NK-92 (cell line): Measurements from ENCODE around the gene ACSF3.

Experiments used
- DNase-seq: peaks from one replicate; lab custom pipeline; 2025; ENCODE audit not compliant: unreplicated experiment; lab: John Stamatoyannopoulos, UW

ACSF3 gene

DNA sequence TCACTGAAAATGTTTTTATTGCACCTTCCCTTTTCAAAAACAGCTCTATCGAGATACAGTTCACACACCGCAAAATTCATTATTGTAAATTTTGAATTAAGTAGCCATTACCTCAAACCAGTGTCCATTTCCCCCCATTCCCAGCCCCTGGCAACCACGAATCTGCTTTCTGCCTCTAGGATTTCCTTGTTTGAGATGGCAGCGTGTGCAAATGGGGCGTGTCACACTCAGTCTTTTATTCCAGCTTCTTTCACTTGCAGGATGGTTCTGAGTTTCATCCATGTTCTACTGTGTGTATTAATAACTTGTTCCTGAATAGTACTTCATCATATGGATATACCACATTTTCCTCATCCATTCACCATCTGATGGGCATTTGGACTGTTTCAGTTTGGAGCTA lies 14.8 kb downstream of the ACSF3 start:
- no peak for DNase-seq

DNA sequence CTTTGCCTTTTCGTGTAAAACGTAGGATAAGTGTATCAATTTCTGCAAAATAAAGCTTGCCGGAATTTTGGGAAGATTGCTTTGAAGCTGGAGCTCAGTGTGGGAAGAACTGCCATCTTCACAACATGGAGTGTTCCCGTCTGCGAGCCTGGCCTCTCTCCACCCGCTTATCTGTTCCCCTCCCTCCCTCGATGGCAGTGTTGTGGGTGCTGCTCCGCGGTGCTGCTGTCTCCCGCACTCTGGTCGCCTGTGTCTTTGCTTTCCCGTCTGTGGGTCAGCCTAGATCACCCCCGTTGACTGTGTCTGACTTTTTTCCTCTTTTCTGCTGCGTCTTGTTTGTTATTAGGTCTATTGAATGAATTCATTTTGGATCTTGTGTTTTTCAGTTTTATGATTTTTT lies 17.0 kb downstream of the ACSF3 start:
- DNase-seq = no peak

DNA sequence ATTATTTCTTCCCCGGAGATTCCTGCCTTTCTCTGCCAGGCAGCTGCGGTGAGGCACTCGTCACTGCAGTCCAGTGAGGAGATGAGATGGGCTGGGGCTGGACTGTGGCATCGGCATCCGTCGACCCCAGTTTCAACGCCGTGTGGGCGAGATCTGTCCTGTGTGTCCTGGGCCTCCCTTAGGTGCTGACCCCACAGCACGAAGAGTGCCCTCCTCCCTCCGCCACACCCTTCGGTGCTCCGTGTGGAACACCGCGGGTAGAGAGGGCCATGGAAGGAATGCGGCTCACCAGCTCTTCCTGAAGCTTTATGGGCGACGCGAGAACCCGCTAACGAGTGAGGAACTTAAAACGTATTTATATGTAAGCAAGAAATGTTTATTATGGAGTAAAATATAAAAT lies 17.6 kb downstream of the ACSF3 start:
- no peak for DNase-seq

DNA sequence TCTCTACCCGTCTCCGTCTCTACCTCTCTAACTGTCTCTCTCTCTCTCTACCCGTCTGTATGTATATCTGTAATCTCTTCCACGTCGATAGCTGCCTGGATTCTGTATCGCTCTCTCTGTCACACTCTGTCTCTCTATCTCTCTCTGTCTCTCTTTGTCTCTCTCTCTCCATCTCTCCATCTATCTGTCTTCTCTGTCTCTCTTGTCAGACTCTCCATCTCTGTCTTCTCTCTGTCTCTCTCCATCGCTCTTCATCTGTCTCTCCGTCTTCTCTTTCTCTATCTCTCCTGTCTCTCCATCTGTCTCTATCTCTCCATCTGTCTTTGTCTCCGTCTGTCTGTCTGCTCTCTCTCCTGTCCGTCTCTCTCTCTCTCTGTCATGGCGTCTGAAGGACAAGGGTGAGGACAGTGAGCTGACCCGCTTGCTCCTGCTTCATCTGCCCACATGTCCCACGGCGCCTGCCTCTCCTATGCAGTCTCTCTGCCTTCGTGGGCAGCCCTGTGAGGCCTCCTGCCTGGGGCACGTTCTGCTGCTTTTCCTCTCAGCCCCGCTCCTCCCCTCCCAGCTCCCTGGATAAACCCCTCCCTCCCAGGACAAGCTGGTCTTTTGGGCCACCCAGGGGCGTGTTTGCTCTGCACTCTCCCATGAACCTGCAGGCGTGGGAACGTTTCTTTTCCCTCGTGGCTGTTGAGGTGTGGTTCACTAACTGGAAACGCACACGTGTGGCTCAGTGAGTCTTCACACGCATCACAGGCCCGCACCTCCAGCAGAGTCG lies 18.9 kb downstream of the ACSF3 start:
- no peak for DNase-seq

DNA sequence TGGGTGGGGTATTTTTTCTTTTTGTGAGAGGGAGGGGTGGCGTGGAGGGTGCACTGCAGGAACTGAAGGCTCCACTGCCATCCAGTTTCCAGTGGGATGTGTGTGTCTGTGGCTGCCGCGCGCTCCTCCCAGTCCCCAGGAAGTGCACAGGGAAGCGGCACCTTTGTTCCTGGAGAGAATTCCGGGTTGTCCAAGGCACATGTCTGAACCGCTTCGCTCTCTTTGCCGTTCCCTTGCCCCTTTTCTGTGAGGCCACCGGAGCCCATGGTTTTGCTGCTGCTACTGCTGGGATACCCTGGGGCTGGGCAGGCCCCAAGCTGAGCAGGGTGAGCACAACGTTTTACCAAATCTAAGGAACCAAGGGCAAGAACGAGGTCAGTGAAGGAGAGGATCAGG lies 19.5 kb downstream of the ACSF3 start:
- no peak for DNase-seq

DNA sequence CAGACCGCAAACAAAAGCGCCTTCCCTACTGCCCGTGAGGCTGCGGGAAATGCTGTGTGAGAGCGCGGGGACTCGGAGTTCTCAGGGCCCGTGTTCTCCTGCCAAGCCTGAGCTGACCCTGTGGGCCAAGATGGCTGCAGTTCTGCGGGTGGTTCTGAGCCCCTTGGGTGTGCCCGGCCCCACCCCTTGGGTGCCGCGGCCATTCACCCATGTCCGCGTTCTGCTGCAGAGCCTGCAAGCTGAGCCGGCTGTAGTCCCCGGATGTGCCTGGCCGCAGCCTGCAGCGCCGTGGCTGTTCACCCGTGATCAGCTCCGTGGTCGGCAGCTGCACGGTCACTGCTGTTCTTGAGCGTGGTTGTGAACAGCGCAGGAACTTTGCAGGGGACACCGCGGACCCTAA lies 20.0 kb downstream of the ACSF3 start:
- DNase-seq = no peak

DNA sequence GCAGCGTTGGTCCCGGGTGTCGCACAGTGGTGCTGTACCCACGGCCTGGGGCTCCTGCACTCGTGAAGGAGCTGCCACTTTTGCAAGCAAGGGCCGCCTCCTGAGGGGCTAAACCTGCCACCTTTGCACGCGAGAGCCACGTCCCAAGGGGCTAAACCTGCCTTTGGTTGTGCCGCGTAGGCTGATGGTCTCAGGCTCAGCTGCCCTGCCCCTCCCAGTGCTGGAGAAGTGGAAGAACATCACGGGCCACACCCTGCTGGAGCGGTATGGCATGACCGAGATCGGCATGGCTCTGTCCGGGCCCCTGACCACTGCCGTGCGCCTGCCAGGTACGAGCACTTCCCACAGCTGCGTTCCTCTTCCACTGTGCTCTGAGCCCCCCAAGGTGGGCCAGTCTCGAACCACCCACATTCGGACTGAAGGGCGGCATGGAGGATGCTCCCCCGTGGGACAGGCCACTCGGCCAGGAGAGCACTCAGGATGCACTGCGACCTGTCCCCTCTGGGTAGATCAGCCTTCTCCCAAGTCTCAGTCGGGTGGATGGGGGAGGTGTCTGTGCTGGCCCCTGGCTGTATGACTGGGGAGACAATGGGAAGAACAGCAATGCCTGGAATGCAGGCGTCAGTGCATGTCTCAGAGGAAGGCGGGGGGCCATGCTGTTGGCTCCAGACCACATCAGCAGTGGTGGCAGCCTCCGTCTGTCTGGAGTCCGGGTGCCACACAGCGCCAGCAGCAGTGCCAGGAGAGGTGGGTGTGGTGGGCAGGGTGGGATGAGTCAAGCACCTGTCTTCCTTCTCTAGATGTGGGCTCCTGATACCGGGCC lies 20.7 kb downstream of the ACSF3 start:
- no peak for DNase-seq

DNA sequence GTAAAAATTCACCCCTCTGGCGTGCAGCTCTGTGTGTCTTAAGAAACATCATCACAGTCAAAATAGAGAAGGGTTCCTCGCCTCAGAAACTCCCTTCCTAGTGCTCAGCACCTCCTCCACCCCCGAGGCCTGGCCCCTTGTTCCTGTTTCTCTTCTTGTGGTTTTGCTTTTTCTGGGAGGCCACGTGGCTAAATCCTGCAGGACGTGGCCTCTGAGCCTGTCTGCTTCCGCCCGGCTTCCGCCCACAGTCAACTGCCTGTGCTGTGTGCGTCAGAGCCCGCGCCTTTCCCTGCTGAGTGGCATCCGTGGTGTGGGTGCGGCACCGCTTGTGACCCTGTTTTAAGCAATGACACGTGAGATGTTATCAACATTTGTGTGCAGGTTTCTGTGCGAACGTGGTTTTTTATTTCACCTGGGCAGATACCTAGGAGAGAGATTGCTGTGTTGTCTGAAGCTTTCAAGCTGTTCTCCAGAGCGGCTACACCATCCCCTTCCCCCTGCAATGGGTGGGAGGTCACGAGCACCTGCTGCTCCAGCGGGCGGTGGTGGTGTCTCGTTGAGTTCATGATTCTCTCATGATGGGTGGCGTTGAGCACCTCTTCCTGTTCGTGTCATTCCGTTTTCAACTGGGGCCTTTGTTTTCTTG lies 21.7 kb downstream of the ACSF3 start:
- DNase-seq = peak; percentile 34

DNA sequence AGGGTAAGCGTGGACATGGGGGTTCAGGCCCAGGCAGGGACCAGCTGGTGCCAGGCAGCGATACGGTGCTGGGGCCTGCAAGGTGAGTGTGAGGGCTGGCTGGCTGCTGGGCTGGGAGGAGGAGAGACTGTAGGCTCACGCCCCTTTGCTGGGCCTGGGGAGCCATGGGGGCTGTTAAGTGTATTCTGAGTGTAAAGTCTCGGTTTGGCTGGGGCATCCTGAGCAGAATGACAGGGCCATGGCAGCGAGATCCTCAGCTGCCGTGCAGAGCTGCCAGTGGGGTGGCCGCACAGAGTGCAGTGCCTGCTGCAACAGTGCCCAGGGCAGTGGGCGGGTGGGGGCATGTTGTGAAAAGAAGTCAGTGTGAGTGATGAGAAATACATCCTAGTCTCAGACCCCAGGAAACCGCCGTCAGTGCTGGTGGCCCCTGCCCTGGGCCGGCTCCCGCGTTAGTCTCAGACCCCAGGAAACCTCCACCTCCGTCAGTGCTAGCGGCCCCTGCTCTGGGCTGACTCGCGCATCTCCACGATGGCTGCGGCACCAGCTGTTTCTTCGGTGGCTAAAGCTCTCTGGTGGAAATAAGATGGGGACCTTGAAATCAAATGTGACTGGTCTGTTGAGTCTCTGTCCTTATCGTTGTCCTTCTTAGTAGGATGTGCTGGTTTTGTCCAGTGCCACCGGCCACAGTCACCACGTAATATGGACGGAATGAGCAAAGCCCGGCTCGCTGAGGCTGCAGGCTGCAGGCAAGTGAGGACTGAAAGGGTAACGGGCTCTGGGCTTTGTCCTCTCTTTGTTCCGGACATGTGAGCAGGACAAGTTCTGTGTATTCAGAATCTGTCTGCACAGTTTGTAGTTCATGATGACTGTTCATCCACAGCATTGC lies 22.9 kb downstream of the ACSF3 start:
- no peak for DNase-seq

DNA sequence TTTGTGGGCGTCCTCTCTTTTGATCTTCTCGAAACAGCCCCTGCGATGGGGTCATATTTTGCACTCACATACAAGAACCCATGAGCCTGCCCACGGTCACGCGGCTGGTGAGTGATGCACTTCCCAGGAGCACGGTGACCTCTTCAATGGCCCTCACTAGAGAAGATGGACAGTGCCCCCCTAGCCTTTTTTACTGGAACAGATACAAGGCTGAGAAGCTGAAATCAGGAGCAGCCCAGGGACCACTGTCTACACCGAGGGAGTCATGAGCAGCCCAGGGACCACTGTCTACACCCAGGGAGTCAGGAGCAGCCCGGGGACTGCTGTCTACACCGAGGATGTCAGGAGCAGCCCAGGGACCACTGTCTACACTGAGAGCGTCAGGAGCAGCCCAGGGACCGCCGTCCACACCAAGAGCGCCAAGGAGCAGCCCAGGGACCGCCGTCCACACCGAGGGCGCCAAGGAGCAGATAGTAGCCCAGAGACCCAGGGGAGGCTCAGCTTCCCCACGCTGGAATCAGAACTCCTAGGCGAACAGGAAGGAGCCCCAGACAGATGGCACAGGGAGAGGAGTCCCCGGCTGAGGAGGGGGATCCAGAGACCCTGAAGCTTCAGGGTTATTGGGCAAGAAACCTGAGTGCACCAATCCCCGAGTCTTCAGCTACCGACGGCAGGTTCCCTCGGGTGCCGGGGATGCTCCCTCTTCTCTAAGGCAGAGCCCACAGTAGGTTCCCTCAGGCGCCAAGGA lies 23.7 kb downstream of the ACSF3 start:
- DNase-seq = no peak

DNA sequence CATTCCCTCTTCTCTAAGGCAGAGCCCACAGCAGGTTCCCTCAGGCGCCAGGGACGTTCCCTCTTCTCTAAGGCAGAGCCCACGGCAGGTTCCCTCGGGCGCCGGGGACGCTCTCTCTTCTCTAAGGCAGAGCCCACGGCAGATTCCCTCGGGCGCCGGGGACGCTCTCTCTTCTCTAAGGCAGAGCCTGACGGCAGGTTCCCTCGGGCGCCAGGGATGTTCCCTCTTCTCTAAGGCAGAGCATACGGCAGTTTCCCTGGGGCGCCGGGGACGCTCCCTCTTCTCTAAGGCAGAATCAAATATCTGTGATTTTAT lies 24.3 kb downstream of the ACSF3 start:
- DNase-seq = no peak

DNA sequence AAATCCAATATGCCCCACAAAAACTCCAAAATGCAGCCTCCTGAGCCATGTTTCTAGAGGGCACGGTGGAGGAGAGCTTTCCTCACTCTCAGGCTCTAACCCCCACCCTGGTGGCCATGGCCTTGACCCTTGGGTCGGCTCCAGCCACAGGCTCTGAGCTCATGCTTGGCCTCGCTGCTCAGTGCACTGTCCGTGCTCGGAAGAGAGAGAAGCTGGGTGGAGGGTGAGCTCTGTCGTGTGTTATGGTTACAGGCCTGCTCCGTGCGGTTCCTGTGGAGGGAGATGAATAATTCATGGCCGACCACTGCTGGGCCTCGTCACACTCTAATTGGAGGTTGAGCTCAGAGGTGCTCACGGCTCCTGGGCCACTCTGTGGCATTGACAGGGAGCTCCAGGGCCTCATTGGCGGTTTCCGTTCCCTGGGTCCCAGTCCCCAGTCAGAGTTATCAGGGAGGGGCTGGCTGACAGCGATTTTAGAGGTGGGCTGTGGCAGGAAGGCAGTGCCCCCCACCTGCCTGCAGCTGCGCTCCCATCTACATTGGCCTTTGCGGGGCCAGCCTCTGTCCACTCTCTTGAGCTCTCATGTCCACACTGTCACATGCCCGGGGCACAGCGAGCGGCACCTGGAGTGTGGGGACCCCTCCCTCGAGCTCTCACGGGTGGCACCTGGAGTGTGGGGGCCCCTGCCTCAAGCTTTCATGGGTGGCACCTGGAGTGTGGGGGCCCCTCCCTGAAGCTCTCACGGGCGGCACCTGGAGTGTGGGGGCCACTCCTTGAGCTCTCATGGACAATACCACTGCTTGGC lies 24.9 kb downstream of the ACSF3 start:
- no peak for DNase-seq

DNA sequence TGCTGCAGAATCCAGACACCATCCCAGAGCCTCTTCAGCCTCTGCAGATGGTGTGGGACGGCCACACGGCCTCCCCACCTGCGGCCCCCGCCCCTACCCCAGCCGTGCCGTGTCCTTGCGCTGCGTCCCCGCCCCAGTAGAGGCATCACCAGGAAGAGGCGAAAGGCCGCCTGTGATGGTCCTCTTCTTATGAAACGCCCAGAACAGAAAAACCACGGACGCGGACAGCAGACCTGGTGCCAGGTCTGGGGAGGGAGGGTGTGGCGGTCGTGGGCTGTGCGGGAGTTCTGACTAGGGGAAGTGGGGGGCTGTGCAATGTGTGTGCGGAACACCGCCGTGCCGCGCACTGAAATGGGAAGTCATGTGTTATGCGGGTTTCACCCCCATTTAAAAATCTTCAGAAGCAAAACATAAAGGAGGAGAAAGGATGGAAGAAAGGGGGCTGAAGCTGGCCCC lies 25.5 kb downstream of the ACSF3 start:
- DNase-seq = no peak

DNA sequence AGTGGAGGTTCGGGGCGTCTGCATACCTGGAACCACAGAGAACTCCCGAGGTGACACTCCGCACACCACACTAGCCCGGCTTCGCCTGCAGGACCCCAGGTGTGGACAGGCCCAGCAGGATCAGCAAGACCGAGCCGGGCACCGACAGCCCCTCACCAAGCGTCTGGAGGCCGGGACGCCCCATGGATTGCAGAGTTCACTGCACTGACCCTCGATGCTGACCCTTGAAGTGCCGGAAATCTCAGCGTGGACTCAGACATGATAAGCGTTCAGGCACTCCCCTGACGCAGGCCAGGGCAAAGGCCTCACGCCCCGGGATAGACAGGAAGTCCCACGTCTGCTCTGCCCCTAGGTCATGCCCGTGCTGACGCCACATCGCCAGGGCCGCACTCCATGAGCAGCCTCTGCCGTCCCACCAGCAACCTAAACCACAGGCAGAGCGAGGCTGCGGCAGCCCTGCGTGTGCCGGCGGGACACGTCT lies 26.0 kb downstream of the ACSF3 start:
- DNase-seq = no peak

DNA sequence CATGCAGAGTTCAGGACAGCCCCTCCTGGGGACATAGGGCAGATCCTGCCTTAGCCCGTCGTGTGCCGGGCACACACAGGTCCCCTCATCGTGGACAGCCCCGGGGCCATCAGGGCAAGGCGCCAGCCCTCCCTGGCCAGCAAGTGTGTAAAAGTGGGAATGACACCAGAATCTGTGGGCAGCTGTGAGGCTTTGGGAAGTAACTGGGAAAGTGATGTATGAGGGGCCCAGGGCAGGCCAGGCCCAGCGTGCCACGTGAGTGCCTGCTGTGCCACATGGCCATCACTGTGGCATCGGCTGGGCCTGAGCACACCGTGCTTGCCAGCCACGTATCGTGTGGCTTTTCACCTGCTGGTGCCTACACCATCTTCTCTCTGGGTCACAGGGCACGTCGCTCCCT lies 26.6 kb downstream of the ACSF3 start:
- DNase-seq = no peak

DNA sequence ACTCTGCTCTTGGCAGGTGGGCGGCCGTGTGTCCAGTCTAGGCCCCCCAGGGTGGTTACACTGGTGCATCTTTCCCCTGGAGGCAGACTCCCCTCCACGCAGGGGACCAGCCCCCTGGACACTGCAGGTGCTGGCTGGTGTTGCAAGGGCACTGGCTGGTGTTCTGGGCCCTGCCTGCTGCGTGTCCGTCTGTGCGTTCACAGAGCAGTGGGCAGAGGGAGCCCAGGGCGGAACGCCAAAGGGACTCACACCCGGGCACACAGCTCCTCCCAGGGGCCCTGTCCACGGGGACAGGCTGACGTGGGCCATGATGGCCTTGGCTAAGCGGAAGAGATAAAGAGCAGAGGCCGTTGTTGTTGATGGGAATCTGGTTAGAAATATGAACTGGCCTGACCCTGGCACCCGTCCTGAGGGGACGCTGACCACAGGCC lies 27.3 kb downstream of the ACSF3 start:
- no peak for DNase-seq

DNA sequence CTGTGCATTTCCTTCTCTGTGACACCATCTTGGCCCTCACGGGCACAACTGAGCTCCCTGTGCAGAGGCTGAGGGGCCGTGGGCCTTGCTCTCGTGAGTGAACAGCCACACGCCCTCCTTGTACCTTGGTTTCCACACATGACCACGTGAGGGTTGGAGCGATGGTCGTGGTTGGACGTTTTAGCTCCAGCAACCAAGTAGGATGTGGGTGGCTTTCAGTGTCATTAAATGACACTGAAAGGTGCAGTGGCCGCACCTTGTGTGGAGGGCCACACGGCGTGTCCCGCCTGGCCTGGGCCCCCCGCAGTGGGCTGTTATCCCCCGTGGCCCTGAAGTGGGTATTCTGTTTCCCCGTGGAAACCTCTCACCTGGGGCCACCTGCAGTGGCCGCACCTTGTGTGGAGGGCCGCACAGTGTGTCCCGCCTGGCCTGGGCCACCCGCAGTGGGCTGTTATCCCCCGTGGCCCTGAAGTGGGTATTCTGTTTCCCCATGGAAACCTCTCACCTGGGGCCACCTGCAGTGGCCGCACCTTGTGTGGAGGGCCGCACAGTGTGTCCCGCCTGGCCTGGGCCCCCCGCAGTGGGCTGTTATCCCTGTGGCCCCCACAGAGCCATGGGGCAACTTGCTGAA lies 28.2 kb downstream of the ACSF3 start:
- DNase-seq = no peak

DNA sequence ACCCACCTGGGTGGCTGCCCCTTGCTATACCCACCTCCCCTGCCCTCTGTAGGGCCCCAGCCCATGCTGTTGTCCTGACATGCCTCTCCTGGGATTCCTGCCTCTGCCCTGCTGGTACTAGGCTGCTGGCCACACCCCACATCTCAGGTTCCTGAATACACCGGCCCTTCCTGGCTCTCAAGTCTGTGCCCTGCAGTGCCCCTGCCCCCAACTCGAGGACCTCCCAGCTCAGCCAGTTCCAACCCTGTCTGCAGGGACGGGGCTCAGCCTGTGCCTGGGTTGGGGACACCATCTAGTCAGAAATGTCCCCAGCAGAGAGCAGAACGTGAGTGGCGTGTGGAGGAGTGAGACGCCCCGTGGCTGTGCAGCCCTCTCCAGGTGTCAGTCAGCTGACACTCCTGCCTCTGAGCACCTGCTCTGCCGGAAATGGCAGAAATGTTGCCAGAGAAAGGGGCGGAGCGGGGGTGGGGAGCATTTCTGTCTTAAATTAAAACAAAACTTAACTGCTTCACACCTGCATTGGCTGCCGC lies 28.7 kb downstream of the ACSF3 start:
- no peak for DNase-seq
